PC-3 (cell line): Measurements from ENCODE around the gene CCDC116. TPM values are rescaled to one million over a fixed set of nuclear protein-coding genes. Genes with fewer than 3 reads are reported as not detected.
"Not testable (repeated sequence)": the region's sequence is repeated elsewhere in the genome, so short reads cannot be mapped to it uniquely, and the experiment has no call there.

Source experiments
- ATAC-seq: fragments of 200-7000 bp; cut with Tn5 transposase; 2 replicates; pipeline ENCODE4 v1.9.1; 2020; ENCODE audit warnings: mild to moderate bottlenecking, moderate library complexity
- BruUV-seq: library from RNA; stranded (reverse); fragments of 400-500 nt; replicated peaks from 2 replicates; lab custom pipeline; 2021; lab: Mats Ljungman, UMichigan
- CTCF ChIA-PET: fragments of 300-600 bp; sonication (Branson Sonifier 250); formaldehyde crosslinking; loops from one replicate; lab custom pipeline; 2022; ENCODE audit warnings: antibody characterized with exemption; lab: Charles Lee
- POLR2A ChIA-PET: fragments of 300-600 bp; sonication (Branson Sonifier 250); formaldehyde crosslinking; loops from one replicate; lab custom pipeline; 2022; ENCODE audit warnings: antibody characterized with exemption; ENCODE audit not compliant: unreplicated experiment; lab: Charles Lee
- DNase-seq: peaks from one replicate; pipeline ENCODE4 v3.0.0-alpha.2; 2015
- H2AFZ ChIP-seq: fragments of 300-600 bp; sonication (generic); 2 replicates; pipeline ENCODE4 v1.6.0; 2016; ENCODE audit warnings: antibody characterized with exemption, low read length
- H3F3A ChIP-seq: fragments of 300-600 bp; sonication (generic); one replicate; pipeline ENCODE4 v1.6.0; 2017; ENCODE audit warnings: antibody characterized with exemption, low read length, control low read depth, mild to moderate bottlenecking; ENCODE audit not compliant: unreplicated experiment
- H3K27ac ChIP-seq: fragments of 300-600 bp; sonication (generic); 2 replicates; pipeline ENCODE4 v1.5.1; 2016; ENCODE audit warnings: mild to moderate bottlenecking, low read length
- H3K27me3 ChIP-seq: fragments of 300-600 bp; sonication (generic); 2 replicates; pipeline ENCODE4 v1.6.1; 2016; ENCODE audit warnings: low read length, mixed read lengths
- H3K36me3 ChIP-seq: fragments of 300-600 bp; sonication (generic); 2 replicates; pipeline ENCODE4 v1.6.1; 2016; ENCODE audit warnings: low read depth, mixed run types, low read length, mixed read lengths
- H3K4me1 ChIP-seq: fragments of 300-600 bp; sonication (generic); 2 replicates; pipeline ENCODE4 v1.5.1; 2016; ENCODE audit warnings: low read length; ENCODE audit not compliant: insufficient read depth
- H3K4me2 ChIP-seq: fragments of 300-600 bp; sonication (generic); 2 replicates; pipeline ENCODE4 v1.6.0; 2016; ENCODE audit warnings: low read length
- H3K4me3 ChIP-seq: fragments of 300-600 bp; sonication (generic); 2 replicates; pipeline ENCODE4 v1.5.1; 2016; ENCODE audit warnings: mild to moderate bottlenecking, low read length, mixed read lengths
- H3K79me2 ChIP-seq: fragments of 300-600 bp; sonication (generic); 2 replicates; pipeline ENCODE4 v1.6.1; 2017; ENCODE audit warnings: low read length, mixed read lengths
- H3K9ac ChIP-seq: fragments of 300-600 bp; sonication (generic); 2 replicates; pipeline ENCODE4 v1.6.0; 2016; ENCODE audit warnings: mild to moderate bottlenecking, low read length
- H3K9me2 ChIP-seq: fragments of 300-600 bp; sonication (generic); replicated peaks from 2 replicates; pipeline ENCODE4 v1.6.1; 2016; ENCODE audit warnings: mixed run types, low read length, mixed read lengths
- H3K9me3 ChIP-seq: fragments of 300-600 bp; sonication (generic); 2 replicates; pipeline ENCODE4 v1.6.1; 2016; ENCODE audit warnings: low read length, mixed read lengths
- H4K20me1 ChIP-seq: fragments of 300-600 bp; sonication (generic); 2 replicates; pipeline ENCODE4 v1.6.1; 2016; ENCODE audit warnings: low read length, mixed read lengths
- CTCF ChIP-seq: fragments of 300-600 bp; sonication (generic); conservative IDR thresholded peaks from 2 replicates; pipeline ENCODE4 v1.5.1; 2017; ENCODE audit warnings: antibody characterized with exemption, low read depth, mild to moderate bottlenecking, low read length
- EZH2 ChIP-seq: fragments of 300-600 bp; sonication (generic); IDR thresholded peaks from one replicate; pipeline ENCODE4 v1.6.1; 2017; ENCODE audit warnings: antibody characterized with exemption, mild to moderate bottlenecking, low read length; ENCODE audit not compliant: unreplicated experiment
- EZH2phosphoT487 ChIP-seq: fragments of 300-600 bp; sonication (generic); IDR thresholded peaks from 2 replicates; pipeline ENCODE4 v1.6.1; 2018; ENCODE audit warnings: mild to moderate bottlenecking, antibody characterized with exemption, low read length, borderline replicate concordance
- intact Hi-C: fragments of 100-400 bp; cut with micrococcal nuclease; formaldehyde crosslinking; loops from 2 replicates; pipeline ENCODE4 v1.9.0; 2023
- total RNA-seq: library from RNA; depleted of rRNA; stranded (reverse); fragments of >200 nt; gene quantifications from 2 replicates; pipeline ENCODE4 v1.2.3, GENCODE V29; 2014

CCDC116 gene
- total RNA-seq, 1 experiment from 2014 or later: not detected

GRCh38 chr22:21643533-21644357 is 11.2 kb downstream of the CCDC116 start:
- BruUV-seq: TSS peak; percentile 32
- DNase-seq: no peak
- Histone ChIP-seq H4K20me1 (peaks cover 6% of the 10 kb centered on the region; the same call in 1 of the 2 replicates), H3K79me2 (peaks cover 19% of the 10 kb centered on the region), H3K9me3 (no peaks in the 10 kb centered on the region), H3K4me3 (peak overlapping the region; percentile 88), H3K9me2 (no peaks in the 10 kb centered on the region), H3K4me2 (peak overlapping the region; percentile 100), H3K4me1 (peaks cover 15% of the 10 kb centered on the region), H3K27me3 (no peaks in the 10 kb centered on the region), H3F3A (no peaks in the 10 kb centered on the region), H2AFZ (no peak overlapping the region), H3K36me3 (no peaks in the 10 kb centered on the region), H3K9ac (peak overlapping the region; percentile 97), H3K27ac (no peak overlapping the region)
- intact Hi-C loops: no loop called here
- peak; percentile 32; the same call in 1 of the 2 replicates for TF ChIP-seq CTCF
- TF ChIP-seq EZH2: no peak
- TF ChIP-seq EZH2phosphoT487: no peak
- POLR2A ChIA-PET: interaction anchor here (0.5 kb wide), 1 partner anchor 64 kb away, joined by 10 read pairs; no protein-coding TSS in a partner anchor
- ATAC-seq: no peak
- CTCF ChIA-PET: no interaction called here

GRCh38 chr22:21645513-21645912 is 13.0 kb downstream of the CCDC116 start:
- POLR2A ChIA-PET: not testable (repeated sequence)

GRCh38 chr22:21646608-21647590 is 14.3 kb downstream of the CCDC116 start:
- ATAC-seq (peak; percentile 7; the same call in 1 of the 2 replicates), DNase-seq (peak; percentile 79)
- Histone ChIP-seq H3K4me1 (peaks cover 5% of the 10 kb centered on the region), H3K4me2 (no peak overlapping the region), H3K36me3 (no peaks in the 10 kb centered on the region), H3K79me2 (peaks cover 19% of the 10 kb centered on the region), H2AFZ (no peak overlapping the region), H3K9me3 (no peaks in the 10 kb centered on the region), H3K27me3 (no peaks in the 10 kb centered on the region), H3F3A (no peaks in the 10 kb centered on the region), H3K27ac (no peak overlapping the region), H3K4me3 (no peak overlapping the region), H4K20me1 (peaks cover 6% of the 10 kb centered on the region; the same call in 1 of the 2 replicates), H3K9ac (no peak overlapping the region), H3K9me2 (no peaks in the 10 kb centered on the region)
- intact Hi-C loops: no loop called here
- TF ChIP-seq EZH2: no peak
- TF ChIP-seq CTCF: peak; percentile 80
- no peak for TF ChIP-seq EZH2phosphoT487
- ChIA-PET CTCF (interaction anchor here (0.5 to 0.6 kb wide), 2 partner anchors 18 to 657 kb away, joined by 4 to 6 read pairs; no protein-coding TSS in a partner anchor), POLR2A (interaction anchor here (0.6 kb wide), 1 partner anchor 1023 kb away, joined by 5 read pairs; no protein-coding TSS in a partner anchor)
- no TSS peak for BruUV-seq

More at GRCh38 chr22:21645513-21645912, 13.0 kb downstream of the CCDC116 start:
- H3K9me3 ChIP-seq, DNase-seq, H3K4me3 ChIP-seq, H3K27me3 ChIP-seq, ATAC-seq, H3K9me2 ChIP-seq, H3K4me2 ChIP-seq, H2AFZ ChIP-seq, H3K27ac ChIP-seq, H4K20me1 ChIP-seq, H3K36me3 ChIP-seq, CTCF ChIA-PET, BruUV-seq, H3K9ac ChIP-seq, intact Hi-C loops, H3F3A ChIP-seq: not testable (repeated sequence)
- peaks cover 19% of the 10 kb centered on the region for H3K79me2 ChIP-seq
- H3K4me1 ChIP-seq: peaks cover 15% of the 10 kb centered on the region
